K562 (cell line): Measurements from ENCODE around the gene ATP2B1. TPM values are rescaled to one million over a fixed set of nuclear protein-coding genes. Genes with fewer than 3 reads are reported as not detected.

Source experiments
- ATF3 ChIP-seq, 2 experiments: fragments of 450-650 bp in 1 of 2; sonication (generic) in 1 of 2; formaldehyde crosslinking in 1 of 2; IDR thresholded peaks in 1 of 2; conservative IDR thresholded peaks in 1 of 2; 2 replicates each; pipeline versions ENCODE4 v1.6.1 to v1.8.1; 2016 to 2023; ENCODE audit warnings: mild to moderate bottlenecking in 2 of 2, moderate library complexity in 2 of 2, inconsistent platforms in 1 of 2, missing genetic modification reagents in 1 of 2
- CHAMP1 ChIP-seq: fragments of 450-650 bp; IDR thresholded peaks from 2 replicates; pipeline ENCODE4 v1.6.1; 2016; ENCODE audit warnings: mild to moderate bottlenecking
- CTBP1 ChIP-seq: fragments of 450-650 bp; IDR thresholded peaks from 2 replicates; pipeline ENCODE4 v1.6.1; 2016; ENCODE audit warnings: borderline replicate concordance
- DACH1 ChIP-seq: fragments of 450-650 bp; IDR thresholded peaks from 2 replicates; pipeline ENCODE4 v1.6.1; 2018; ENCODE audit not compliant: partially characterized antibody
- EHMT2 ChIP-seq: fragments of 450-650 bp; IDR thresholded peaks from 2 replicates; pipeline ENCODE4 v1.6.1; 2018; ENCODE audit warnings: antibody characterized with exemption
- EP300 ChIP-seq: IDR thresholded peaks from 2 replicates; pipeline ENCODE4 v1.6.1; 2012; ENCODE audit warnings: low read length, improper control_type of control experiment
- FOSL1 ChIP-seq: fragments of 200-800 bp; sonication (Bioruptor generic); conservative IDR thresholded peaks from 2 replicates; pipeline ENCODE4 v1.6.1; 2016; ENCODE audit warnings: missing genetic modification characterization, missing compliant biosample characterization
- FOXA1 ChIP-seq: fragments of 450-650 bp; IDR thresholded peaks from 2 replicates; pipeline ENCODE4 v1.6.1; 2016; ENCODE audit warnings: mild to moderate bottlenecking, borderline replicate concordance
- FOXK2 ChIP-seq, 2 experiments: fragments of 450-650 bp; IDR thresholded peaks in 1 of 2; conservative IDR thresholded peaks in 1 of 2; 2 replicates each; pipeline ENCODE4 v1.6.1; 2016; ENCODE audit warnings: low read depth in 2 of 2, mild to moderate bottlenecking in 1 of 2
- GATA2 ChIP-seq: sonication (generic); formaldehyde crosslinking; IDR thresholded peaks from 2 replicates; pipeline ENCODE4 v1.4.0; 2020; ENCODE audit warnings: mild to moderate bottlenecking, missing genetic modification reagents
- GATAD2B ChIP-seq: fragments of 450-650 bp; IDR thresholded peaks from 2 replicates; pipeline ENCODE4 v1.6.1; 2017; ENCODE audit warnings: mild to moderate bottlenecking, borderline replicate concordance
- HDAC3 ChIP-seq: fragments of 450-650 bp; IDR thresholded peaks from 2 replicates; pipeline ENCODE4 v1.6.1; 2018; ENCODE audit warnings: borderline replicate concordance, mild to moderate bottlenecking, moderate library complexity; ENCODE audit not compliant: partially characterized antibody
- HNRNPL ChIP-seq: fragments of 200-400 bp; formaldehyde crosslinking; IDR thresholded peaks from 2 replicates; pipeline ENCODE4 v1.6.1; 2017; ENCODE audit warnings: low read depth, mild to moderate bottlenecking, low read length
- MITF ChIP-seq: IDR thresholded peaks from 2 replicates; pipeline ENCODE4 v1.6.1; 2014; ENCODE audit warnings: antibody characterized with exemption
- MTA3 ChIP-seq: fragments of 450-650 bp; formaldehyde crosslinking; IDR thresholded peaks from 2 replicates; pipeline ENCODE4 v1.6.1; 2017; ENCODE audit warnings: mild to moderate bottlenecking, borderline replicate concordance
- NBN ChIP-seq: fragments of 450-650 bp; IDR thresholded peaks from 2 replicates; pipeline ENCODE4 v1.6.1; 2016; ENCODE audit warnings: low read depth, mild to moderate bottlenecking
- NCOR1 ChIP-seq: fragments of 450-650 bp; IDR thresholded peaks from 2 replicates; pipeline ENCODE4 v1.6.1; 2016; ENCODE audit warnings: mild to moderate bottlenecking, moderate library complexity
- NFE2 ChIP-seq: IDR thresholded peaks from 2 replicates; pipeline ENCODE4 v1.6.1; 2014; ENCODE audit warnings: antibody characterized with exemption, low read depth
- NFYB ChIP-seq: IDR thresholded peaks from 2 replicates; pipeline ENCODE4 v1.6.1; 2011; ENCODE audit warnings: mild to moderate bottlenecking, moderate library complexity; ENCODE audit not compliant: insufficient read length; ENCODE audit errors: extremely low read depth
- NR3C1 ChIP-seq: sonication (generic); formaldehyde crosslinking; IDR thresholded peaks from 2 replicates; pipeline ENCODE4 v1.8.1; 2022; ENCODE audit warnings: missing genetic modification reagents
- PML ChIP-seq: IDR thresholded peaks from 2 replicates; pipeline ENCODE4 v1.6.1; 2012; ENCODE audit warnings: low read length, inconsistent platforms
- RBFOX2 ChIP-seq: fragments of 200-400 bp; formaldehyde crosslinking; IDR thresholded peaks from 2 replicates; pipeline ENCODE4 v1.6.1; 2017; ENCODE audit warnings: low read depth, mild to moderate bottlenecking, low read length, moderate library complexity
- RCOR1 ChIP-seq, 2 experiments: IDR thresholded peaks; 2 replicates each; pipeline ENCODE4 v1.6.1; 2012; ENCODE audit warnings: low read depth in 2 of 2, low read length in 2 of 2, borderline replicate concordance in 1 of 2, improper control_type of control experiment in 1 of 2
- XRCC4 ChIP-seq: IDR thresholded peaks from one replicate; pipeline ENCODE4 v1.6.1; 2011; ENCODE audit not compliant: insufficient read depth, insufficient read length; ENCODE audit errors: extremely low read depth
- ZFP36 ChIP-seq: fragments of 150-350 bp; IDR thresholded peaks from 2 replicates; pipeline ENCODE4 v1.6.1; 2018; ENCODE audit warnings: low read length, low read depth; ENCODE audit not compliant: partially characterized antibody
- ZNF12 ChIP-seq: sonication (generic); formaldehyde crosslinking; IDR thresholded peaks from 2 replicates; pipeline ENCODE4 v1.4.0; 2020; ENCODE audit warnings: mild to moderate bottlenecking, missing genetic modification reagents
- ZNF282 ChIP-seq: sonication (generic); formaldehyde crosslinking; IDR thresholded peaks from 2 replicates; pipeline ENCODE4 v1.8.1; 2023; ENCODE audit warnings: missing genetic modification reagents
- ZNF75A ChIP-seq: fragments of 450-650 bp; formaldehyde crosslinking; IDR thresholded peaks from 2 replicates; pipeline ENCODE4 v1.4.0; 2020; ENCODE audit warnings: mild to moderate bottlenecking
- polyA plus RNA-seq, 8 experiments: library from polyadenylated mRNA; depleted of rRNA in 4 of 8; stranded (reverse) in 5 of 8; unstranded in 3 of 8; fragments of >200 nt; fragmentation: Nextera tagmentation in 2 of 8; fragmentation: Illumina TruSeq in 1 of 8; extraction: Ambion mirVana in 2 of 8; extraction: Trizol in 1 of 8; gene quantifications; 2 replicates each; pipeline versions ENCODE4 v1.2.1 to v1.2.3, GENCODE V29; 2011 to 2014; ENCODE audit warnings: inconsistent platforms in 1 of 8, missing spikeins in 1 of 8
- total RNA-seq, 7 experiments: library from RNA; depleted of rRNA in 6 of 7; stranded (reverse); fragments of >200 nt in 6 of 7; fragmentation: Illumina TruSeq in 2 of 7; extraction: Trizol in 2 of 7; gene quantifications; 2 replicates each; pipeline versions ENCODE4 v1.2.1 to v1.2.3, GENCODE V29; 2011 to 2021; ENCODE audit warnings: low replicate concordance in 1 of 7

Gene ATP2B1
- total and polyA plus RNA-seq, 9 of the 15 experiments (the other 6 are each of a cell fraction or from before 2014, with no cell fraction given), result 8.6 to 39.0 (median 27.8) TPM

GRCh38 chr12:89678225-89678624 lies 30.4 kb downstream of the ATP2B1 start (continued):
- peak; percentile 84 for TF ChIP-seq CHAMP1
- TF ChIP-seq GATAD2B, result peak; percentile 82; the same call in 1 of the 2 replicates
- TF ChIP-seq NFE2, result peak; percentile 47
- peak; percentile 42 for TF ChIP-seq DACH1
- no peak for TF ChIP-seq NR3C1 (CRISPR knock-in tag)
- TF ChIP-seq RCOR1 (IDR thresholded peaks at IDR 0.05; ENCODE audit: borderline replicate concordance in 1 of 2, low read depth in 2 of 2, low read length in 2 of 2), result peak in 1 of 2 experiments; percentile 72; a peak in 2 of 4 replicates
- TF ChIP-seq FOSL1, result peak; percentile 88
- peak; percentile 81 to 82; a peak in 3 of 4 replicates for TF ChIP-seq FOXK2 (conservative IDR thresholded peaks at IDR 0.05 in 1 of 2, IDR thresholded peaks at IDR 0.05 in 1 of 2; ENCODE audit: low read depth in 2 of 2)
- no peak for TF ChIP-seq HNRNPL
- TF ChIP-seq CTBP1, result peak; percentile 71
- TF ChIP-seq NCOR1, result peak; percentile 85
- no peak for TF ChIP-seq ZNF75A (CRISPR knock-in tag)
- TF ChIP-seq XRCC4, result no peak
- peak; percentile 75 for TF ChIP-seq ATF3 (IDR thresholded peaks at IDR 0.05)
- TF ChIP-seq ATF3 (CRISPR knock-in tag; conservative IDR thresholded peaks at IDR 0.05), result no peak
- TF ChIP-seq NBN, result peak; percentile 81
- TF ChIP-seq ZNF12 (CRISPR knock-in tag), result no peak
- peak; percentile 67 for TF ChIP-seq HDAC3
- no peak for TF ChIP-seq NFYB
- no peak for TF ChIP-seq ZNF282 (CRISPR knock-in tag)
- peak; percentile 95 for TF ChIP-seq EP300
- TF ChIP-seq EHMT2, result peak; percentile 89
- TF ChIP-seq MITF, result no peak
- peak; percentile 50; the same call in 1 of the 2 replicates for TF ChIP-seq GATA2
- TF ChIP-seq RBFOX2, result no peak
- TF ChIP-seq MTA3, result 0 out of 2 replicates have a peak, but pooled peaks have one; percentile 46
- TF ChIP-seq FOXA1, result peak; percentile 54; the same call in 1 of the 2 replicates
- TF ChIP-seq ZFP36, result peak; percentile 48
- peak; percentile 92 for TF ChIP-seq PML
